Vagina (tissue), 2 donors: Measurements from ENCODE around the gene PLA2G5. TPM values are rescaled to one million over a fixed set of nuclear protein-coding genes. Genes with fewer than 3 reads are reported as not detected.

Source experiments
- DNase-seq, 2 donors: peaks; one replicate each; pipeline ENCODE4 v3.0.0-alpha.2; 2017; ENCODE audit errors: extremely low spot score in 2 of 2
- H3K27ac ChIP-seq: fragments of 200-600 bp; sonication (generic); one replicate; pipeline ENCODE4 v1.5.1; 2019
- H3K27me3 ChIP-seq: fragments of 200-600 bp; sonication (generic); one replicate; pipeline ENCODE4 v1.5.1; 2019
- H3K36me3 ChIP-seq, 2 donors: fragments of 200-600 bp; sonication (generic); one replicate each; pipeline ENCODE4 v1.5.1; 2017 to 2019
- H3K4me1 ChIP-seq: fragments of 200-600 bp; sonication (generic); one replicate; pipeline ENCODE4 v1.5.1; 2019
- H3K4me3 ChIP-seq, 2 donors: fragments of 200-600 bp; sonication (generic); 1 replicate in 1 of 2; 2 replicates in 1 of 2; pipeline ENCODE4 v1.5.1; 2016 to 2019
- H3K9me3 ChIP-seq: fragments of 200-600 bp; sonication (generic); one replicate; pipeline ENCODE4 v1.5.1; 2019
- CTCF ChIP-seq, 3 experiments: fragments of 450-650 bp in 2 of 3; fragments of 200-600 bp in 1 of 3; sonication (generic) in 1 of 3; IDR thresholded peaks; one replicate each; pipeline ENCODE4 v1.5.1; 2017 to 2019; ENCODE audit warnings: antibody characterized with exemption in 3 of 3, mild to moderate bottlenecking in 2 of 3, moderate library complexity in 2 of 3
- POLR2A ChIP-seq, 2 donors: fragments of 450-650 bp; IDR thresholded peaks; one replicate each; pipeline ENCODE4 v1.6.1; 2017; ENCODE audit warnings: antibody characterized with exemption in 2 of 2, mild to moderate bottlenecking in 2 of 2, moderate library complexity in 2 of 2
- POLR2AphosphoS5 ChIP-seq, 2 donors: sonication (generic); formaldehyde crosslinking; IDR thresholded peaks; one replicate each; pipeline ENCODE4 v1.9.0; 2017; ENCODE audit warnings: antibody characterized with exemption in 2 of 2, mild to moderate bottlenecking in 2 of 2, low read depth in 1 of 2; ENCODE audit not compliant: insufficient read depth in 1 of 2
- intact Hi-C: fragments of 100-400 bp; cut with DNase I; formaldehyde crosslinking; loops from one replicate; pipeline ENCODE4 v1.15.1; 2023
- total RNA-seq: library from RNA; depleted of rRNA; stranded (reverse); fragments of >200 nt; gene quantifications from one replicate; pipeline ENCODE4 v1.2.3, GENCODE V29; 2016

PLA2G5 gene
- total RNA-seq, 1 donor from 2014 or later = 2.7 TPM

- Histone ChIP-seq H3K36me3 (no peaks in the 10 kb centered on the region), H3K27me3 (no peaks in the 10 kb centered on the region), H3K4me1 (no peaks in the 10 kb centered on the region), H3K9me3 (no peaks in the 10 kb centered on the region), H3K4me3 (no peak overlapping the region), H3K27ac (no peak overlapping the region)
- TF ChIP-seq CTCF (IDR thresholded peaks at IDR 0.05) = no peak
- TF ChIP-seq POLR2A (IDR thresholded peaks at IDR 0.05) = no peak
- TF ChIP-seq POLR2AphosphoS5 (IDR thresholded peaks at IDR 0.05; ENCODE audit: insufficient read depth in 1 of 2, low read depth in 1 of 2) = no peak
- DNase-seq = peak in 1 of 2 donors; percentile 49
- intact Hi-C loops = no loop called here
These were observed 3.3 kb downstream of the PLA2G5 start for GRCh38 chr1:20073256-20073655.

GRCh38 chr1:20074055-20074724, 4.2 kb downstream of the PLA2G5 start:
- Histone ChIP-seq H3K9me3 (no peaks in the 10 kb centered on the region), H3K4me3 (no peak overlapping the region), H3K4me1 (no peaks in the 10 kb centered on the region), H3K27ac (no peak overlapping the region), H3K27me3 (no peaks in the 10 kb centered on the region), H3K36me3 (no peaks in the 10 kb centered on the region)
- intact Hi-C loops = no loop called here
- DNase-seq = peak in 1 of 2 donors; percentile 64
- TF ChIP-seq CTCF (IDR thresholded peaks at IDR 0.05) = no peak
- TF ChIP-seq POLR2A (IDR thresholded peaks at IDR 0.05) = no peak
- no peak for TF ChIP-seq POLR2AphosphoS5 (IDR thresholded peaks at IDR 0.05; ENCODE audit: insufficient read depth in 1 of 2, low read depth in 1 of 2)

GRCh38 chr1:20074725-20075171, 4.8 kb downstream of the PLA2G5 start:
- H3K27me3 ChIP-seq = no peaks in the 10 kb centered on the region
- intact Hi-C loops = no loop called here
- no peaks in the 10 kb centered on the region for H3K4me1 ChIP-seq
- no peaks in the 10 kb centered on the region for H3K36me3 ChIP-seq
- no peak overlapping the region for H3K4me3 ChIP-seq
- TF ChIP-seq CTCF (IDR thresholded peaks at IDR 0.05) = no peak
- no peak for TF ChIP-seq POLR2AphosphoS5 (IDR thresholded peaks at IDR 0.05; ENCODE audit: insufficient read depth in 1 of 2, low read depth in 1 of 2)
- no peak for TF ChIP-seq POLR2A (IDR thresholded peaks at IDR 0.05)
- no peak overlapping the region for H3K27ac ChIP-seq
- DNase-seq = peak; percentile 80 to 84
- no peaks in the 10 kb centered on the region for H3K9me3 ChIP-seq

- DNase-seq = peak in 1 of 2 donors; percentile 42
- TF ChIP-seq CTCF (IDR thresholded peaks at IDR 0.05) (no peak), POLR2A (IDR thresholded peaks at IDR 0.05) (no peak), POLR2AphosphoS5 (IDR thresholded peaks at IDR 0.05; ENCODE audit: insufficient read depth in 1 of 2, low read depth in 1 of 2) (no peak)
- Histone ChIP-seq H3K4me1 (no peaks in the 10 kb centered on the region), H3K27ac (no peak overlapping the region), H3K36me3 (no peaks in the 10 kb centered on the region), H3K9me3 (no peaks in the 10 kb centered on the region), H3K4me3 (no peak overlapping the region), H3K27me3 (no peaks in the 10 kb centered on the region)
- intact Hi-C loops = no loop called here
These were observed 5.4 kb downstream of the PLA2G5 start for GRCh38 chr1:20075345-20075744.

GRCh38 chr1:20076223-20076622, 6.2 kb downstream of the PLA2G5 start:
- Histone ChIP-seq H3K27me3 (no peaks in the 10 kb centered on the region), H3K4me3 (no peak overlapping the region), H3K9me3 (no peaks in the 10 kb centered on the region), H3K27ac (no peak overlapping the region), H3K36me3 (no peaks in the 10 kb centered on the region), H3K4me1 (no peaks in the 10 kb centered on the region)
- no peak for DNase-seq
- TF ChIP-seq CTCF (IDR thresholded peaks at IDR 0.05) (no peak), POLR2A (IDR thresholded peaks at IDR 0.05) (no peak), POLR2AphosphoS5 (IDR thresholded peaks at IDR 0.05; ENCODE audit: insufficient read depth in 1 of 2, low read depth in 1 of 2) (no peak)
- intact Hi-C loops = no loop called here
